GM21381 (cell line): ENCODE measurements around the gene TAS2R39.
"Not testable (repeated sequence)": the region's sequence is repeated elsewhere in the genome, so short reads cannot be mapped to it uniquely, and the experiment has no call there.

Experiments
- ATAC-seq: cut with Tn5 transposase; IDR thresholded peaks from one replicate; pipeline ENCODE4 v1.9.1; 2021; ENCODE audit warnings: mild to moderate bottlenecking, moderate library complexity; ENCODE audit not compliant: unreplicated experiment

Gene TAS2R39

DNA sequence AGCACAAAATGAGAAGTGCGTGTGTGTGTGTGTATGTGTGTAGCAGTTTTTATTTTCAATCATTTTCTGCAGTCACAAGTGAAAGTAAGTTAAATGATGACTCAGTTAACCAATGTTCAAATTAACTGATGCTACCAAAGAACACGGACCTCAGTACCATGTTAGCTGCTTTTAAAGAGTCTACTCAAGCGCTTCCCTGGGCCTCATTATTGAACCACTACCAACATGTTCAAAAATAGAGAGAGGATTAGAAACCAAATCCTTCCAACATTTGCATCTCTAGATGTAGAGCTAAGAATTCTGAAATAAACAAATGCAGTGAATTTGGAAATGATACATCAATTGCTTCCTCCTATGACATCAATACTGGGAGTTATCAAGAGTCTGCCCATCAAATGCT, at the start of gene TAS2R39:
Gene TAS2R39 (plus strand): TSS at position 396 of the 400 bp plus-strand sequence. CDS start 0 bp downstream, at position 396.
- ATAC-seq, result no peak

DNA sequence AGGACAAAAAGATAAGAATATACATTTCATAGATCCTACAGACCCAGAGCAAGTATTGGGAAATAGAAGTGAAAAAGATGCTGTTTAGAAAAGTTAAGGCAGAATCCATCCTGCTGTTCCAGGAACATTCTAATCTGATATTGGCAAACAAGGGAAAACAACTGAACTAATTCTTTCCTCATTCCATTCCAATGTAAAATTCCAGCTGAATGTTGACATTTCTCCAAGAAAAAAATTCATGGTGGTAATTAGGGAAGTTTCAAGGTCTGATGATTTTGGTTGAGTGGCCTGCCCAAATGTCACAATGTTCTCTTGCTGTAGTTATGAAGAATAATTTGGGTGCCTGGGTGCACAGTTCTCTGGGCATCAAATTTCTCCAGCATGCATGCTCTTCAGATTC, 36.1 kb upstream of the TAS2R39 start:
- no peak for ATAC-seq

DNA sequence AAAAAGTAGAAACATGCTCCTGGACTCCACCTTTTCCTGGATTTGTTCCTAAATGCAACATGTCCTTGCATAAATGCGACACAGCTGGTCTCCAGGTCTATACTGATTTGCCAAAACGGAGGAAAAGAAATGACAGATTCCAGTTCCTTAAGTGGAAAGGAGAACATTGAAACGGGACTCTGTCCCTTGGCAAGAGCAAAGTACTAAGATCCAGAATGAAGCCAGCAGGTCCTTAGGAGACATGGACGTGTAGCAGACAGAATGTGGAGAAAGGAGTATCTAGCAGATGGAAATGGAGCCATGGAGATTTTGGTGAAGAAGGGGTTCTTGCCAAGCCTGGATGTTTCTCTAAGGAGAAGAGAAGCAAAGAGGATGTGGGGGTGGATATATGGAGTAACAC, 35.2 kb upstream of the TAS2R39 start:
- ATAC-seq, result no peak

DNA sequence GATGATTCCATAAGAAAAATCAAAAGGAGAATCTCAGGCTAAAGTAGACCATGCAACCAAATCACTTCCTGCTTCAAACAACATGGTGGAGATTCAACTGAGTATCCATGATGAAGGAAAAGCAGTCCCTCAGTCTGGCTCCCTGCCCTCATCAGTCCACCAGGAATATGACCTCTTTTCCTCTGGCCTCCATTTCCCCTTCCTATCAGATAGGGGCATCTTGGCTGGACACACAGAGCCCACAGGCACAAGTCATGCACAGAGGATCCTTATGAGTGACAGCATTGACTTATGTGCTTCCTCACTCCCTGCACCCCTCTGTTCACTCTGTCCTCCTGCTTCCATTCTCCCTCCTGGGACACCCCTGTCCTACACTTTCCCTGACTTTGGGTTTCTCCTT, 34.6 kb upstream of the TAS2R39 start:
- ATAC-seq, result no peak

DNA sequence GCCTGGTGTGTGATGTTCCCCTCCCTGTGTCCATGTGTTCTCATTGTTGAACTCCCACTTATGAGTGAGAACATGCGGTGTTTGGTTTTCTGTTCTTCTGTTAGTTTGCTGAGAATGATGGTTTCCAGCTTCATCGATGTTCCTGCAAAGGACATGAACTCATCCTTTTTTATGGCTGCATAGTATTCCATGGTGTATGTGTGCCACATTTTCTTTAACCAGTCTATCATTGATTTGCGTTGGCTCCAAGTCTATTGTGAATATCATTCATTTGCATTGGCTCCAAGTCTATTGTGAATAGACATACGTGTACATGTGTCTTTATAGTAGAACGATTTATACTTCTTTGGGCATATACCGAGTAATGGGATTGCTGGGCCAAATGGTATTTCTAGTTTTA, 32.5 kb upstream of the TAS2R39 start:
- not testable (repeated sequence) for ATAC-seq

DNA sequence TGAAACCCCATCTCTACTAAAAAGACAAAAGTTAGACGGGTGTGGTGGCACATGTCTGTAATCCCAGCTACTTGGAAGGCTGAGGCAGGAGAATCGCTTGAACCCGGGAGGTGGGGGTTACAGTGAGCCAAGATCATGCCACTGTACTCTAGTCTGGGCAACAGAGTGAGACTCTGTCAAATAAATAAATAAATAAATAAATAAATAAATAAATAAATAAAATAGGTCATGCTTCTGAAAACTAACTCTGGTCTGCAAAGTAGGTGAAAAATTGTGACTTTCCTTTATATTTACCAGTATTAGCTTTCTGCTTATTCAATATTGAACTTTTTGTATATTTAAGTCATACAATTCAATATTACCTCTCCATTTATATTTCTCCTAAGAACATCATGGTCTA, 24.6 kb upstream of the TAS2R39 start:
- not testable (repeated sequence) for ATAC-seq

DNA sequence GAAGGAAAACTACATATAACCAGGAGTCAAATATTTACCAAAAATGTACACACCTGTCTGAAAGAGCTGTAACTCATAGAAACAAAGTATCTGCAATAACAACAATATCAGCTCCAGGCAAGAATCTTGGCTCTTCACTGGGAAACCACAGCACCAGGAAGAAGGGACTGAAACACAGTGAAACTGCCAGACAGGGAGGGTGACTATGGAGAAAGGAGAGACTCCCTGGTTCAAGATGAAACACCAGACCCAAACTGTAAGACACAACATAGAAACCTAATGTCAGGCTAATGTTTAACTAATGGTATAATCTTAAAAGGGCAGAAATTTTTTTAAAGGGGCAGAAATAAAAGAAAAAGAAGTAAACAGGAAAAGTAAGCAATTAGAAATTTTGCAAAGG, 11.5 kb upstream of the TAS2R39 start:
- ATAC-seq, result no peak

DNA sequence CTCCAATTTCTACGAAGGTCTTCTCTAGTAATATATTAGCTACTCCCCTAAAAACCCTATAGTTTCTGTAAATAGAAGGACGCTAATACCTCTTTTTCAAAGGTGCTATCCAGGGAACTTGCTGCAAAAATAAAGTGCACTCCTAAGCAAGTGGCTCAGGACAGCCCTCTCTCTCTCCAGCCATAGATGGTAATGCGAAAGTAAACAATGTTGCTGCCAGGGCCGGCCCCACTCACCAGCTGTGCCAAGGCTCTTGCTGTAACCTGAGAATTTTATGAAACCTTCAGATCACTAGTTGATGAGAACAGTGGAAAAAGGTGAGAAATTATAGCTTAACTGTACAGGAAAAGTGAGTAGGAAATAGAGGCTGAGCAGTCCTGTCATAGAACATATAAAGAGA, 10.9 kb upstream of the TAS2R39 start:
- ATAC-seq, result no peak

DNA sequence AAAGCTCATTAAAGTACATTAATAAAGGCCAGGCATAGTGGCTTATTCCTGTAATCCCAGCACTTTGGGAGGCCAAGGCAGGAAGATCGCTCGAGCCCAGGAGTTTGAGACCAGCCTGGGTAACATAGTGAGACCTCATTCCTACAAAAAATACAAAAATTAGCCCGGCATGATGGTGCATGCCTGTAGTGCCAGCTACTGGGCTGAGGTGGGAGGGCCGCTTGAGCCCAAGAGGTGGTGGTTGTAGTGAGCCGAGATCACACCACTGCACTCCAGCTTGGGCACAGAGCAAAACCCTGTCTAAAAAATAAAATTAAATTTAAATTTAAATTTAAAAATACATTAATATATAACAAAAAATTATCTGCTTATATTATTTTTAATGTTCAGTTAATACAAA, 7.1 kb upstream of the TAS2R39 start:
- ATAC-seq, result no peak

DNA sequence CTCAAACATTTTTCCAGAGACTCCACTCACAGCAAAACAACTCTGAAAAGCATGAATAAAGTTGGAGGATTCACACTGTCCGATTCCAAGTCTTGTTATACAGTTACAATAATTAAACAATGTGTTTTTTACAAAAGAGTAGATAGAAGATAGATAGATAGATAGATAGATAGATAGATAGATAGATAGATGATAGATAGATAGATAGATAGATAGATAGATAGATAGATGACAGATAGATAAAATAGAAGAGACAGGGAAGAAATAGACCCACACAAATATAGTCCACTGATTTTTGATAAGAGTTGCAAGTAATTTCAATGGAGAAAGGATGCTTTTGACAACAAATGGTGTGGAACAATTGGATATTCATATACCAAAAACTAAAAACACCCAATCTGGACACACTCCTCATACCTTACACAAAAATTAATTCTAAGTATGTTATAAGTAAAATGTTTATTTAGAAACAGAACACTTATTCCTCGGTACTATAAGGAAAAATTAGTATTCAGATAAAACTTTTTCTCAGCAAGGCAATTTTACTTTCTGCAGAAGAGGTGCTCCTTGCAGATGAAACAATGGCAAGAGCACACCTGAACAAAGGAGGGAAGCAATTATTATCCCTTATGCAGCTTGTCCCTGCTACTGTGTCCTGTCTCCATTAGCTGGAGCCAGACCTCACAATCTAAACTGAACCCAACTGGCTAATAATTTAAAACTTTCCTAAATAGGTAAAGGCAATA, 5.7 kb upstream of the TAS2R39 start:
- ATAC-seq, result no peak

DNA sequence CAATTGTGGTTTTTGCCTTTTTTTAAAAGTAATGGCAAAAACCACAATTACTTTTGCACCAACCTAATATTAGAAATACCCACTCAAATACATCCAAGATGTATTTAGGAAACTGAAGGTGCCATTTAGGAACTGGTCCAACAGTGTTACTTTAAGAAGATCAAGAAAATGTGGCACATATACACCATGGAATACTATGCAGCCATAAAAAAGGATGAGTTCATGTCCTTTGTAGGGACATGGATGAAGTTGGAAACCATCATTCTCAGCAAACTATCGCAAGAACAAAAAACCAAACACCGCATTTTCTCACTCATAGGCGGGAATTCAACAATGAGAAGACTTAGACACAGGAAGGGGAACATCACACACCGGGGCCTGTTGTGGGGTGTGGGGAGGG, 2.4 kb upstream of the TAS2R39 start:
- not testable (repeated sequence) for ATAC-seq

DNA sequence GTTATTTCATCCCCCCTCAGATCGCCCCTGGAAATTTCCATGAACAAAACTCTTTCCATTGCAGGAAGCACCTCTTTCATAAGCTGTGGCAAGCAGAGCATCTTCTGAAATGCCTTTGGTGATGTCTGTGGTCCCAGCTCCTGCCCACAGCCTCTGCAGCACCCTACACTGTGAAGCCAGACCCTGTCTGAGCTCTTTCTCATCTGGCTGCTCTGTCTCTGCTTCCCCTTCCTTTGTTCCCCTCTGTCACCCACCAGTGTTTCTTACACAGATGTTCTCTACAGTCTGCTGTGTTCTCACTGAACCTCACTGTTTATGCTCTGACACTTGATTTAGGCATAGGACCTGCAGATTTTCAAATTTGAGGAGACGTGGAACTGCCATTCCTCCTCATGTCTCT, 1.9 kb upstream of the TAS2R39 start:
- ATAC-seq, result no peak

DNA sequence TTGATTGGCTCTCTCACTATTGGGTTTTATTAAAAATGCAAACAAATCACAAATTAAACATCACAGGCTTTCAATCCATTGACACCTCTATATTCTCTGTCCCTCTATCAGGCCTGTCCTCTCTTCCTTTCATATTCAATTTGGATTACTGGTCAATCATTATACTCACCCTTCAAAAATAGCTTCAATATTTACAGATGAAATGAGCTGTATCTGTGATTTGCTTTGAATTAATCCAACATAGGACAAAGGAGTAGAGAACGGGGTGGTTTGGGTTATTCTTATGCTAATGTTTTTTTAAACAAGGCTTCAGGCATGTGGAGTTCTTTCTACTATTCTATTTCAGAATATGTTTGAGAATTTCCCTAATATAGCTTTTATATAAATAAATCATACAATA, 2.3 kb downstream of the TAS2R39 start:
- no peak for ATAC-seq

DNA sequence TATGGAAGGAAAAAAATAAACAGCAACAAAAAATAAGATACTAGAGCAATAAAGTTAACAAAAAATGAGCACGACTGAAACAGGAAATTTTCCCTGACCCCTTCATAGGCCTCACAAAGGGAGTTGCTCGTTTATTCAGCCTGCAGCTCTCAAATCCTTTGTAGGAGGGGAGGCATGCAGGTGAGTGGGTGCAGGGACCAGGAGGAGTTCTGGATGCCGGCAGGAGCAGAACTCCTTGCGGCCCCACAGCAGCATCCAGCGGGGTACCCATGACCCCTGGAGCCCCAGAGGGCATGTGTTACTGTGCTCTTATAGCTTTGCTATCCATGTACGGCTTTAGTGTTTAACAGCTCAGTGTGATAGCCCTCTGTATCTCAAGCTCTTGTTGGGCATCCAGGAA, 5.8 kb downstream of the TAS2R39 start:
- ATAC-seq, result no peak

DNA sequence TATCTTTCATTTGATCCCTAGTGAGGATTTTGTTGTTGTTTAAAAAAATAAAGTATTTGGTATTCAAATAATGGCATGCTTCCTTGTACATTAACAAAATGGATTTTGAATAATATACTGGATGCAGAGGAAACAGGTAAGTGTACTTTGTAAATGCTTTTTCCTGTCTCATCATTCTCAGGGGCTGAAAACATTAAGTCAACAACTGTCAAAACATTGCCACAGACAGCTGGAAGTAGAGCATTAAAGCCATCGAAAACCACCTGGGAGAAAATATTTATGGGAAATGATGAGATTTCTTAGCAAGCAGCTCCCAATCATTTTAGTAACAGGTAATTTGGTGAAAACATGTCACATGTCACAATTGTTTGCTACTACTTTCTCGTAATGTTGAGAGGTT, 10.7 kb downstream of the TAS2R39 start:
- ATAC-seq, result no peak

DNA sequence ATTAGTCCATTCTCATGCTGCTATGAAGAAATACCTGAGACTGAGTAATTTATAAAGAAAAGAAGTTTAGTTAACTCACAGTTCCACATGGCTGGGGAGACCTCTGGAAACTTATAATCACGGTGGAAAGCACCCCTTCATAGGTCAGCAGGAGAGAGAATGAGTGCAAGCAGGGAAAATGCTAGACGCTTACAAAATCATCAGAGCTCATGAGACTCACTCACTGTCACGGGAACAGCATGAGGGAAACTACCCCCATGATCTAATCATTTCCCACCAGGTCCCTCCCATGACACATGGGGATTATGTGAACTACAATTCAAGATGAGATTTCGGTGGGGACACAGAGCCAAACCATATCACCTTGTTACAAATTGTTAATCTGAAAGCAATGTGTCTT, 15.8 kb downstream of the TAS2R39 start:
- ATAC-seq, result no peak

DNA sequence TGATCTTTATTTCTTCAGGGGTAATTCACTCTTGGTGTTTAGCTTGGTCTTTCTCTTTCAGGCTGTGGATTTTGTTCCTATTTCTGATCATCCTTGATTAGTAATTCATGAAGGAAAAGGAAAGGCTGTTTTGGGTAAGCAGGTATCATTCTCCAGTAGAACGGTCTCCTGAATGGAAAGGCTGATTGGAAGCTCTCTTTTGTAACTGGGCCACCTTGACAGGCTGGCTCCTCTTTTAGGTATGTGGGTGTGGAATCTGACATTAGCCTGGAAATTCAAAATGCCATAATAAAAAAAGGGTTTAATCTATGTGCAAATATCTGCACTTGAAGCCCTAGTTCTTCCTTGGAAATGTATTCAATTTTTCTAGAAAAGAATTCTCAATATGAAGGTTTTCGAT, 18.9 kb downstream of the TAS2R39 start:
- no peak for ATAC-seq

DNA sequence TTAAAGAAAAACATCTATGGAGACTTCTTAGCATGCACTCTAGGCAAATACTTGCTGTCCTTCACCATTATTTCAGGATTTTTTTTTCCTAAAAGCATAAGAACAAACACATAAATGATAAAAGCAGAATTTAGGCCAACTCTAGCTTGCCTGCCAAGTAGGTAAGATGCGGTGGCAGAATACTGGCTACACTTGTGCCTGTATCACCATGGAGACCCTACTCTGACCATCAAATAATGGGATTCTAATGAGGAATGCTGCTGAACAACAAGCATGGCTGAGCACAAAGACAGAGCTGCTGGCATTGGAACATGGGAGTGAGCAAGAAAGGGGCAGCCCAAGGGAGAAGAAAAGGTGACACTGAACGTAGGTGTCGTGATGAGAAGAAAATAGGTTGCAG, 20.2 kb downstream of the TAS2R39 start:
- ATAC-seq, result no peak

DNA sequence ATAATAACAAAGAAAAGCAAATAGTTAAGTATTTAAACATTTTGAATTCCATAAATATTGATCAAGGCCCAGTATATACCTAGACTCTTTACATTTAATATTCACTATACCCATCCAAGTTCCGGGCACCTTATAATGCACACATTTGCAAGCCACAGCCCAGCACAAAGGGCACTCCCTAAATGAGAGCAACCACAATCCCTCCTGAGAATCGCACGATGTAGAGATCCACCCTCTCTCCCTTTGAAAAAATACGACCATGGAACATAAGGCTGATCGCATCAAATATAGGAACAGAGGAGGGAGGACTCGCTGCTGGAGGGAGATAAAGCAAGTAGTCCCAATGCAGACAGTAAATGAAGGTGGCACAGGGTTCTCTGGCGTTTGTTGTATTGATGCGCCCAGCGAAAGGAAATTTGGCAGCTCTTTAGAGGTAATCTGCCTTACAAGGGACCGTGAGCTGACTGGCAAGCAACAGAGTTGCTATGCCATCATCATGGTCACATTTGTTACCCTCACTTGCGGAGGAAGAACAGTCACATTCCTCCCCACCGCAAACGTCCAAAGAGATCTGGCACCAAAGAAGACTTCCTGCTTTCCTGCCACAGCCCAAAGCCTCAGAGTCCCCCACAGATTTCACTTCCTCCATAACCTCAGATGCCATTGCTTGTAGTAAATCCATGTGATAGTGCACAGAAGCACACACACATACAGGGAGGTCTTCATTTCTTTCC, 22.5 kb downstream of the TAS2R39 start:
- peak; percentile 83 for ATAC-seq

DNA sequence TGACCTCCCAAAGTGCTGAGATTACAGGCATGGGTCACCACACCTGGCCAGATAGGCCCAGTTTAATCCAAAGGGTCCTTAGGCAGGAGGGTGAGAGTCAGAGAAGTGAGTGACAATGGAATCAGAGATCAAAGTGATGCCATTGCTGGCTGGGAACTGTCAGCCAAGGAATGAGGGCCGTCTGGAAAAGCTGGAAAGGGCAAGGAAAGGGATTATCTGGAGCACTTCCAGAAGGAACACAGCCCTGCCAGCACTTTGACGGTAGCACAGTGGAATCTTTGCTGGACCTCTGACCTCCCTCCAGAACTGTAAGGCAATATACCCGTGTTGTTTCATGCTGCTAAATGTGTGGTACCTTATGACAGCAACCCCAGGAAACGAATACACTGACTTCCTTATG, 27.3 kb downstream of the TAS2R39 start:
- no peak for ATAC-seq

DNA sequence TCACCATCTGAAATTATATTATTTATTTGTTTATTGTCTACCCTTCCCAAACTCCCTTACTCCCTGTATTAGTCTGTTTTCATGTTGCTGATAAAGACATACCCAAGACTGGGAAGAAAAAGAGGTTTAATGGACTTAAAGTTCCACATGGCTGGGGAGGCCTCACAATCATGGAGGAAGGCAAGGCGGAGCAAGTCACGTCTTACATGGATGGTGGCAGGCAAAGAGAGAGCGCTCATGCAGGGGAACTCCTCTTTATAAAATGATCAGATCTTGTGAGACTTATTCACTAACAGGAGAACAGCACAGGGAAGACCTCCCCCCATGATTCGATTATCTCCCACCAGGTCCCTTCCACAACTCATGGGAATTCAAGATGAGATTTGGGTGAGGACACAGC, 30.3 kb downstream of the TAS2R39 start:
- ATAC-seq, result not testable (repeated sequence)
